AG08395 (cell line): ENCODE results near the gene PKN3.
"Not testable (repeated sequence)": the region's sequence is repeated elsewhere in the genome, so short reads cannot be mapped to it uniquely, and the experiment has no call there.

ENCODE experiments used
- DNase-seq: peaks from one replicate; pipeline ENCODE4 v3.0.0; 2012; ENCODE audit warnings: mixed read lengths, low spot score

Gene PKN3

DNA sequence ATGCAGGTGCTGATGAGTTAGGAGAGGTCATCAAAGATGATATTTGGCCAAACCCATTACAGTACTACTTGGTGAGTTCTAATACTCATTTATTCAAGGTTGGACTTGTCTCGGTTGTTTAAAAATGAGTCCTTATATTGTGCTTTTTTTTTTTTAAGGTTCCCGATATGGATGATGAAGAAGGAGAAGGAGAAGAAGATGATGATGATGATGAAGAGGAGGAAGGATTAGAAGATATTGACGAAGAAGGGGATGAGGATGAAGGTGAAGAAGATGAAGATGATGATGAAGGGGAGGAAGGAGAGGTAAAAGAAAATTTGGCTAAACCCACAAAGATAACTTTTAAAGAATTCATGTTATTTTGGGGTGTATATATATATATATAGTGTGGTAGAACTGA is 8.6 kb upstream of the PKN3 start:
- DNase-seq = not testable (repeated sequence)

DNA sequence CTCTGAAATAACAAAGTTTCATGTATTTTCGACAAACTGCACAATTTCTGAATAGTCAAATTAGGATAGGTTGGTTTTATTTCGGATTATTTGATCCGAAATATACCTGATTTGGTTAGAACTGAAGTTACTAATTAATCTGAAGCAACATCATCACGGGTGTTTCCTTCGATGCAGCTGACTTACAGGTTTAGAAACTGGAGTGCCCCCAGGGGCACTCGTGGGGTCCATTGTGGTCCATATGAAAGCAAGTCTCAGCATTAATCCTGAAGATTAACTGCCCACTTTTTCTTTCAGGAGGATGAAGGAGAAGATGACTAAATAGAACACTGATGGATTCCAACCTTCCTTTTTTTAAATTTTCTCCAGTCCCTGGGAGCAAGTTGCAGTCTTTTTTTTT is 8.0 kb upstream of the PKN3 start:
- DNase-seq = no peak

DNA sequence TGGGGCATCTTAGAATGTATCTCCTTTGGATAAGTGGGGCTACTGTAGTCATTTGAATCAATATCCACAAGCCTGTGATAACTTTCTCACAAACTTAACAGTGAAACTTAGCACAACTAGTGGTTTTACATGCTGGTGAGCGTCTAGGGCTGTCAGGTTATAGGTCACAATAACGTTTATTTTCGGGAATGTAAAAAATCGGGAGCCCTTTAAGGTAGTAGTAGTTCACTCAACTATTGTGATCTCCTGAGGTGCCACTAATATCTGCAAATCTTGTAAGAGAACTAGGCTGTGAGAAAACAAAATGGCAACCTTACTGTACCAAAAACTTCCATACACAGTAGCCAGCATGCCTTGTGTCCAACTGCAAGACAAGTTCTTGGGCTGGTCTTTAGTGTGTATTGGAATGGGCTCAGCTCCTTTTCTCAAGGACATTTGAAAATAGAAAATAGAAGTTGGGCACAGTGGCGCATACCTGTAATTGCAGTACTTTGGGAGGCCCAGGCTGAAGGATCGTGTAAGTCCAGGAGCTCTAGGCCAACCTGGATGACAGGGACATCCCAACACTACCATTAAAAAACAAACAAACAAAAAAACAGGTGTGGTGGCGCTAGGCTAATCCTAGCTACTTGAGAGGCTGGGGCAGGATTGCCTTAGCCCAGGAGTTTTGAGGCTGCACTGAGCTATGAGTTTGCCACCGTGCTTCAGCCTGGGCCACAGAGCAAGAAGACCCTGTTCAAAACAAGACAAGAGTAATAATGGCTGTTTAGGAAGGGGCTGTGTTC is 5.2 kb upstream of the PKN3 start:
- DNase-seq = no peak

DNA sequence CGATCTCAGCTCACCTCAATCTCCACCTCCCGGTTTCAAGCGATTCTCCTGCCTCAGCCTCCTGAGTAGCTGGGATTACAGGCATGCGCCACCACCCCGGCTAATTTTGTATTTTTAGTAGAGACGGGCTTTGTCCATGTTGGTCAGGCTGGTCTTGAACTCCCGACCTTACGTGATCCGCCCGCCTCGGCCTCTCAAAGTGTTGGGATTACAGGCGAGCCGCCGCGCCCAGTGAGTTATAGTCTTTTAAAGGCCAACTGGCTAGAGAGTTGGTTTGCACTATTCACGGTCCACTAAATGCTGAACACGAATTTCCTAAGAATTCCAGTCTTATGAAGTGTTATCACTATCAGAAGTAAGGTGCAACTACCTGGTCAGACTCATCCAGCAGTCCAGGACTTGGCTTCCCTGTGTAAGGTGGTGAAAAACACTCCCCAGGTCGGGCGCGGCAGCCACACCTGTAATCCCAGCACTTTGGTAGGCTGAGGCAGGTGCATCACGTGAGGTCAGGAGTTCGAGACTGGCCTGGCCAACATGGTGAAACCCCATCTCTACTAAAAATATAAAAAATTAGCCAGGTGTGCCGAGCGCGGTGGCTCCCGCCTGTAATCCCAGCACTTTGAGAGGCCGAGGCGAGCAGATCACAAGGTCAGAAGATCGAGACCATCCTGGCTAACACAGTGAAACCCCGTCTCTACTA is 3.1 kb upstream of the PKN3 start:
- DNase-seq = not testable (repeated sequence)

DNA sequence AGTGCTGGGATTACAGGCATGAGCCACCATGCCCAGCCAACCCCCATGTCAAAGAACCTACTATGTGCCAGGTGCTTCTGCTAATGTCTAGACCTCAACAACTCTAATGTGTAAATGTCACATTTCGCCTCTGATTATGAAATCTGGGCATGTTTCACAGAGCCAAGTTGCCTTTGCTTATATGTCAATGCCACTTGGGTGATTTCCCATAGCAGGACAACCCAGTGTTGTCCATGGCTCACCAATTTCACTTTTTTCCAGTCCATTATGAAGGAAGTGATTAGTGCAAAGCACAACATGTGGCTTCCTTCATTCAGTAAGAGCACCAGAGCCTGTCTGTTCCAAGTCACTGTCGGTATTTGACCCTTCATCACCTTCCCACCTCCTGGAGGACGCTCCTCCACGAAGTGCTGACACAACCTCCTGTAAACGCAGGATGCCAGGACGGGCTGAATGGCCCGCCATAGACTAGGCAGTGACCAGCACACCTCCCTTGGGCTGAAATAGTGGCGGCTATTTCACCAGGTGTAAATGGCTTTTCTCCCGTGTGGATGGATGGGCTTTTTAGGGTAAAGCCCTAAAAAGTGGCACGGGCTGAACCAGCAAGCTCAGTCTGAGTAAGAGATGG is 962 bp upstream of the PKN3 start:
- DNase-seq = no peak

DNA sequence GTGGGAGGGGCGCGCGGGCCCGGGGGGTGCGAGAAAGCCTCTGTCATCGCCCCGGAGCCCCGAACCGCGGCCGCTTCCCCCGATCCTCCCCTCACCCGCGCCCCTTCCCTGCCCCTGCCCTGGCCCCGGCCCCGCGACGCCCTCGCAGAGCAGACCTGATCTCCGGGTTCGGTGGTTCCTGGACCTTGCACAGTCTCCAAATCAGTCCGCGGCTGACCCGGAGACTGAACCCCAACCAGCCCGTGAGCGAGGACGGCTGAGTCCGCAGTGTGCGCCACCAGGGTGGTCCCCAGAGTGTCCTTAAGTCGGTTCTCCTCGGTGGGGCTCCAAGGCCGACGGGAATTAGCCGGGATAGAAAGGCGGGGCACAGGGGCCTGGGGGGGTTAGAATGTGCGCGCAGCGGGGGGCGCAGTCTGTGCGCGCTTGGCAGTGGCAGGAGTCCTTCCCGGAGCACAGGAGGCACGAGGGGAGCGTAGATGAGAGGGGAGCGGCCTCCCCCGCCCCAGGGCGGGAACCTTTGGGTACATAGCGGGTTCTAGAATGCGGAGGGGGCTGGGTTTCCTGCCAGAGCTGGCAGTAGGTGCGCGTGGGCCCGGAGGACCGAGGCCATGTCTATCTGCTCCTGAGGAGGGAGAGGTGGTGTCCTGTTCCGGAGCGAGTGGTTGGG is 779 bp downstream of the PKN3 start:
- peak; percentile 21 for DNase-seq

DNA sequence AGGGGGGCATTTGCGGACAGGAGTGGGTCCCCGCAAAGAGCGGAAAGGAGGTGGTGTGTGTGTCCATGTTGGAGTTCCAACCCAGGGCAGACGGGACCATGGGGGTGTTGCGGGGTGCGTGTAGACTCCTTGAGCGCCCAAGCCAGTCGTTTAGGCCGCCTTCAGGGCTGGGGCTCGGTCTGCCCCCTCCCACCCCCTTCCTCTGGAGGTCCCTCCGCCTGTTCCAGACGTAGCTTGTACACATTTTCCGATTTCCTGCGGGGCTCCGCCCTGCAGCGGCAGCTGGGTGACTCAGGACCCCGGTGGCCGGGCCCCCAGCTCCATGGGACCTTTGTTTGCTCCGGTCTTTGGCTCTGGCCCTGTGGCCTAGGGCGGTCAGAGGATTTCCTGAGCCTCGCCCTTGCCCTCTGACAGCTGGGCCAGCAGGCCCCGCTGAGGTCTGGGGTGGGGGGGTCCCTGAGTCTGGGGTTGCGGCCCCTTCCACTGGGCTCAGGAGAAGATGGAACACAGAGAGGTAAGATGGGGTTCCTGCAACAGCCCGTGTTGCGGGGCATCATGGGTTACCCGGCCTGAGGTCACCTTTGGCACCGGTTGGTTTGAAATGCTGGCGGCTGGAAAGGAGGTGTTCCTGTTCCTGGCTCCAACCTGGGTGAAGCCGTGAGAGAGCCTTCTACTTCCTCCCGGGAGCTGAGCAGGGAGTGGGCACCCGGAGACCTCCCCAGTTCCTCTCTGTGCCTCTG is 1.5 kb downstream of the PKN3 start:
- no peak for DNase-seq

DNA sequence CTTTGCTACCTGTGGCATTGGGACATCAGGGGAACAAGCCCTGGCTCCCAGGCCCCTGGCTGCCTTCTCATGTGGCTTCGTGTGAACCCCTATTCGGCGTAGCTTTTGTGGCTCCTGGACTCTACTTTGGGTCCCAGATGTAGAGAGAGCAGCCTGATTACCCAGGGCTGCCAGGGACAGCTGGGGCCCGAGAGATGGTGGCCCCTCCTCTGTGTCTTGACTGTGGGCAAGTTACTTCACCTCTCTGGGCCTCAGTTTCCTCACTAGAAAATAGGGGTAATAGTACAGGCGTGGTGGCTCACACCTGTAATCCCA is 2.0 kb downstream of the PKN3 start:
- DNase-seq = no peak

DNA sequence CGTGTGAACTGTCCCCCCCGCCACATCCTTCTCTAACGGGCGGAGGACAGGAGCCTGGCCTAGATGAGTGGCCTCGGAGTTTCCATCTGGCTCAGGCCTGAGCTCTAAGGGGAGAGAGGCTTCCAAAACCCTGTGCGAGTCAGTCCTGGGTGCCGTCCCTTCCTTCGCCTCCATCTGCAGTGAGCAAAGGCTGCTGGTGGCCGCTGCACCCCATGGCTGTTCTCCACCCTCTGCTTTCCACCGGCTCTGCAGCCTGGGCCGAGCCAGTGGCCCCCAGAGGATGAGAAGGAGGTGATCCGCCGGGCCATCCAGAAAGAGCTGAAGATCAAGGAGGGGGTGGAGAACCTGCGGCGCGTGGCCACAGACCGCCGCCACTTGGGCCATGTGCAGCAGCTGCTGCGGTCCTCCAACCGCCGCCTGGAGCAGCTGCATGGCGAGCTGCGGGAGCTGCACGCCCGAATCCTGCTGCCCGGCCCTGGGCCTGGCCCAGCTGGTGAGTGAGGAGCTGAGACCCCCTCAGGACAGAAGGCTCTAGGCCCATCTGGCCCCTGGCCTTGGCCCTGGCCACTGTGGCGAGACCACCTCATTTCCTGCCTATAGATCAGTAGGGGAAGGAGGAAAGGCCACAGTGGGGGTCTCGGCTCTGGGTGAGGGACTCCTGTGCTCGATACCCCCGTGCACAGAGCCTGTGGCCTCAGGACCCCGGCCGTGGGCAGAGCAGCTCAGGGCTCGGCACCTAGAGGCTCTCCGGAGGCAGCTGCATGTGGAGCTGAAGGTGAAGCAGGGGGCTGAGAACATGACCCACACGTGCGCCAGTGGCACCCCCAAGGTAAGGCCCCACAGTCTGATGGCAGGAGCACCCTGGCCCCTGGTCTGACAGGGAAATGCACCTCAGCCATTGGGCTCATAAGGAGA is 3.0 kb downstream of the PKN3 start:
- no peak for DNase-seq

DNA sequence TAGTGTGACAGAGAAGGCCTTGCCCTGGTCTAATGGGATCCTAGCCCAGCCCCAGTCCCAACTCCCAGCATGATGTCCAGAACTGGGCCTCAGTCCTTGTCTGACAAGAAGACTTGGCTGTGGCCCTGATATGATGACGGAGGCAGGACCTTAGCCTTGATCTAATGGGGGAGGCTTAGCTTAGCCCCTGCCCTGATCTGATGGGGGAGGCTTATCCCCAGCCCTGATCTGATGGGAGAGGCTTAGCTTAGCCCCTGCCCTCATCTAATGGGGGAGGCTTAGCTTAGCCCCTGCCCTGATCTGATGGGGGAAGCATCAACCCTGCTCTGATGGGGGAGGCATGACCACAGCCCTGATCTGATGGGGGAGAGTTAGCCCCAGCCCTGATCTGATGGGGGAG is 3.7 kb downstream of the PKN3 start:
- no peak for DNase-seq

DNA sequence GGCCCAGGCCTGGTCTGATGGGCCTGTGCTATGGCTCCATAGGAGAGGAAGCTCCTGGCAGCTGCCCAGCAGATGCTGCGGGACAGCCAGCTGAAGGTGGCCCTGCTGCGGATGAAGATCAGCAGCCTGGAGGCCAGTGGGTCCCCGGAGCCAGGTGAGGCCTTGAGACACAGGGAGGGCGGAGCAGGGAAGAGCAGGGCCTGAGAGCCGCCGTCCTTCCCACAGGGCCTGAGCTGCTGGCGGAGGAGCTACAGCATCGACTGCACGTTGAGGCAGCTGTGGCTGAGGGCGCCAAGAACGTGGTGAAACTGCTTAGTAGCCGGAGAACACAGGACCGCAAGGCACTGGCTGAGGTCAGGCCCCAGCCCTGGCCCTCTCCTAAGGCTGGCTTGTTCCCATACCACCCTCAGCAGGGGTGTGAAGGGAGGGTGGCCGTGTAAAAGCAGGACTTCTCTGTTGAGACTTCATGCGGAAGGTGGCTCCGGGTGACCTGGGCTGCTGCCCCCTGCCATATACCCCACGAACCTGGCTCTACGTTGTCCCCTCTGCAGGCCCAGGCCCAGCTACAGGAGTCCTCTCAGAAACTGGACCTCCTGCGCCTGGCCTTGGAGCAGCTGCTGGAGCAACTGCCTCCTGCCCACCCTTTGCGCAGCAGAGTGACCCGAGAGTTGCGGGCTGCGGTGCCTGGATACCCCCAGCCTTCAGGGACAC is 4.5 kb downstream of the PKN3 start:
- no peak for DNase-seq

DNA sequence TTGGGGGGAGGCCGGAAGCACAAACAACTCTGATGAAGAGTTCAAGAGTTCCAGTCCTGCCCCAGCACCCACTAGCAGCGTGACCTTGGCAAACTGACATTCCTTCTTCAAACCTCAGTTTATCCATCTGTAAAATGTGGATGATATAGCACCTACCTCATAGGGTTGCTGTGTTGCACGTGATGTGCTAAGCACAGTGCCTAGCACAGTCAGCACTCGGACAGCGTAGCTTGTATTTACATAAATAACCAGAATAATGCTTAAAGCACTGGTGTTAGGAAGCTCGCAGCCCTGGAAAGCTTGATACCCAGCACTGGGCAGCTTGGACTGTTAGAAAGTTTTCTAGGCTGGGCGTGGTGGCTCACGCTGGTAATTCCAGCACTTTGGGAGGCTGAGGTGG is 5.1 kb downstream of the PKN3 start:
- no peak for DNase-seq

DNA sequence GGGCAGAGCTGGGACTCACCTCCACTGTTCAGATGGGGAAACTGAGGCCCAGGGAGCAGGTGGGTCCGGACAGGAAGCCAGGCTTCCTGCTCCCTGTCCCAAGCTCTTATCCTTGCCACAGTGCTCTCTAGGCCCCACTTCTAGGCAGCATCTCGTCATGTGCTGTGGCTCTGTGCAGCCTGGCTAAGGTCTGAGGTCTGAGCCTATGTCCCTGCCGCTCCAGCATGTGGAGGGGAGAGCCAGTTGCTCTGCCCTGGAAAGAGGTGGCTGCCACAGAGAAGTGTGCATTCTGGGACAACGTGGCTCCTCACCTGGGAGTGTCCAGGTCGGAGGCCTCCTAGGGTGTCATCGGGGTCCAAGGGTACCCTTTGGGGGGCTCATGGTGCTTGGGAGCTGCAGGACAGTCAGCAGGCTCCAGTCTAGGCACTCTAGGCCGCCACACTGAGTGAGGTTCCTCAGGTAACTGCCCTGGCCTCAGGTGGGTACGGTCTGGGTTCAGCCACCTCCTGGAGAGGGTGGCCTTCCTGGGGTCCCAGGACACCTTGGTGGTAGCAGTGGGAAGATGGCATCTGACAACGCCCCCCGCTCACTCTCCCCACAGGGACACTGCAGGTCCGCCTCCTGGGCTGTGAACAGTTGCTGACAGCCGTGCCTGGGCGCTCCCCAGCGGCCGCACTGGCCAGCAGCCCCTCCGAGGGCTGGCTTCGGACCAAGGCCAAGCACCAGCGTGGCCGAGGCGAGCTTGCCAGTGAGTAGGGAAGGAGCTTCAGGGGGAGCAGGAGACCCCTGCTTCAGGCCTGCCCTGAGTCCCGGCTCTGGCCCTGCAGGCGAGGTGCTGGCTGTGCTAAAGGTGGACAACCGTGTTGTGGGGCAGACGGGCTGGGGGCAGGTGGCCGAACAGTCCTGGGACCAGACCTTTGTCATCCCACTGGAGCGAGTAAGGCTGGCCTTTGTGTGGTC is 10.4 kb downstream of the PKN3 start:
- DNase-seq = no peak

DNA sequence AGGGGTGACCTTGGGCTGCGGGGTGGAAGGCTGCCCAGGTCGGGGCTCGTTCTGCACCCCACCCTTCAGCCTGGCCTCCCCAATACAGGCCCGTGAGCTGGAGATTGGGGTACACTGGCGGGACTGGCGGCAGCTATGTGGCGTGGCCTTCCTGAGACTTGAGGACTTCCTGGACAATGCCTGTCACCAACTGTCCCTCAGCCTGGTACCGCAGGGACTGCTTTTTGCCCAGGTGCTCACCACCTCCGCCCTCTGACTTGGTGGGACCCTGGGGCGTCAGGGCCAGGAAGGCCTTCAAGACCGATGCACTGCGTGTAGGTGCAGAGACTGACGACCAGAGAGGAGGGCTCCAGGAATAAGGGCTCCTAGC is 11.1 kb downstream of the PKN3 start:
- DNase-seq = no peak

DNA sequence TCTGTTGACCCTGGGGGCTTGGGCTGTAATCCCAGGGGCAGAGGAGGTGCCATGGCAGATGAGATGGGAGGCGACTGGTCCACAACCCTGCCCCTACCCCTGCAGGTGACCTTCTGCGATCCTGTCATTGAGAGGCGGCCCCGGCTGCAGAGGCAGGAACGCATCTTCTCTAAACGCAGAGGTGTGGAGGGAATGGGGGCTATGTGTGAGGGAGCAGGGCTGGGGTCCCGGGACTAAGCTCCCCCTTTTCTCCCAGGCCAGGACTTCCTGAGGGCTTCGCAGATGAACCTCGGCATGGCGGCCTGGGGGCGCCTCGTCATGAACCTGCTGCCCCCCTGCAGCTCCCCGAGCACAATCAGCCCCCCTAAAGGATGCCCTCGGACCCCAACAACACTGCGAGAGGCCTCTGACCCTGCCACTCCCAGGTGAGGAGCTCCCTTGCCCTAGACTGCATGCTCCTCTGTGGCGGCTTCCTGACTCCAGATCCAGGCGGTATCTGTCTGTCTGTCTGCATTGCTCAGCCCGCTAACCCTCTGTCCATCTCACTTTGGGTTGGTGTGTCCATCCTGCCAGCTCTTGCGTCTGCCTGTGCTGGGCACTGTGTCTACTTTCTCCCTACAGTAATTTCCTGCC is 11.8 kb downstream of the PKN3 start:
- DNase-seq = no peak

DNA sequence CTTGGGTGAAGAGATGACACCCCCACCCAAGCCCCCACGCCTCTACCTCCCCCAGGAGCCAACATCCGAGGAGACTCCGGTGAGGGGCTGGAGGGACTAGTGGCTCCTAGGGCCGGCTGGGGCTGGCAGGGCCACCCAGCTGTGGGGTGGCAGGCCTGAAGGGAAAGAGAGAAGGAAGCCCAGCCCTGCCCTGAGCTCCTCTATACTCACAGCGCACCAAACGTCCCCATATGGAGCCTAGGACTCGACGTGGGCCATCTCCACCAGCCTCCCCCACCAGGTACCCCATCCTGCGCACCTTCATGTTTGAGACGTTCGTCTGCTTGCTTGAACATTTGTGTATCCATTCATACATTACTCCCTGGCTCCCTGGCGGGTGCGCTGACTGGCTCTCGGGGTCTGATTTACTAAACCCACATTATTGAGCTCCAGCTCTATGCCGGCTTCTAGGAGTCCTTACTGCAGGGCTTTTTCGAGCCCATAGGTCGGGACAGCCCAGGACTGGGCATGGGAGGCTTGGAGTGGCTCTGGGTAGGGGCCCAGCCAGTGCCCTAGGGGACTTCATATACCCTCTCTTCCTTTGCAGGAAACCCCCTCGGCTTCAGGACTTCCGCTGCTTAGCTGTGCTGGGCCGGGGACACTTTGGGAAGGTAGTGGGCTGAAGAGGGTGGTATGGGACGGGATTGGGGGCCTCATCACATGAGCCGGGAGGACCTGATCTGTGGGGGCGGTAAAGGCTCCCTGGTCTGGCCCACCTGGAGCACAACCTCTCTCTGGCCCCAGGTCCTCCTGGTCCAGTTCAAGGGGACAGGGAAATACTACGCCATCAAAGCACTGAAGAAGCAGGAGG is 12.5 kb downstream of the PKN3 start:
- no peak for DNase-seq

DNA sequence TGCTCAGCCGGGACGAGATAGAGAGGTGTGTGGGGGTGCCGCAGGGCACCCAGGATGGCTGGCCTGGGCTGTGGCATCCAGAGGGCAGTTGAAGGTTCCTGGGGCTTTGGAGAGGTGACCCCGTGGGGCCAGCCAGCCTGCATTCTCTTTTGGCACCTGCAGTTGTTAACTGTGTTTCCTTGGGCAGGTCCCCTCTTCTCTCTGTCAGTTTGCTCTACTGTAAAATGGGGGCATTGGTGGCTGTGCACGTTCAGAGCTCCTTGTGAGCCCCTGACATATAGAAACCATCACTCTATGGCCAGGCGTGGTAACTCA is 13.1 kb downstream of the PKN3 start:
- no peak for DNase-seq

DNA sequence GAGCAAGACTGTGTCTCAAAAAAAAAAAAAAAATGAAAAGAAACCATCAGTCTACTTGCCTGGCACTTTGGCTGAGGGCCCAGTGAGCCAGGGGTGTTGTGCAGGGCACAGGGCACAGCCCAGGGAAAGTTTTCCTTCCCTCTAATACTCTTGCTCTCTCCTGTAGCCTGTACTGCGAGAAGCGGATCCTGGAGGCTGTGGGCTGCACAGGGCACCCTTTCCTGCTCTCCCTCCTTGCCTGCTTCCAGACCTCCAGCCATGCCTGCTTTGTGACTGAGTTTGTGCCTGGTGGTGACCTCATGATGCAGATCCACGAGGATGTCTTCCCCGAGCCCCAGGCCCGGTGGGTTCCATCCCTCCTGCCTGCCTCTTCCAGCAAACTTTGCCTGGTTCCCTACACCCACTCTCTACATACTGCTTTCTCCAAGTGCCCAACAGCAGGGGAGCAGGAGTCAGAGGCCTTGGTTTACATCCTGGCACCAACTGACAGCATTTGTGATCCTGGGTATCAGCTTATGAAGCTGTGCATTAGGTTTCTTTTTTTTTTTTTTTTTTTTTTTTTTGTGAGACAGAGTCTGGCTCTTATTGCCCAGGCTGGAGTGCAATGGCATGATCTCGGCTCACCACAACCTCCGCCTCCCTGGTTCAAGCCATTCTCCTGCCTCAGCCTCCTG is 14.4 kb downstream of the PKN3 start:
- DNase-seq = no peak
